OCI-LY1 (cell line): Measurements from ENCODE around the gene RRM2.
"Not testable (repeated sequence)": the region's sequence is repeated elsewhere in the genome, so short reads cannot be mapped to it uniquely, and the experiment has no call there.

Source experiments
- H2AFZ ChIP-seq: fragments of 200-600 bp; sonication (generic), shearing (Covaris generic); 2 replicates; pipeline ENCODE4 v1.6.0; 2014; ENCODE audit warnings: antibody characterized with exemption, mild to moderate bottlenecking, low read length
- H3F3A ChIP-seq: fragments of 200-600 bp; sonication (generic), shearing (Covaris generic); 2 replicates; pipeline ENCODE4 v1.6.0; 2014; ENCODE audit warnings: mild to moderate bottlenecking, antibody characterized with exemption, low read length, moderate library complexity; ENCODE audit not compliant: insufficient read depth
- H3K27ac ChIP-seq: fragments of 200-600 bp; sonication (generic); 2 replicates; pipeline ENCODE4 v1.5.1; 2014; ENCODE audit warnings: low read length, mixed run types, mild to moderate bottlenecking, low read depth; ENCODE audit not compliant: poor library complexity, severe bottlenecking
- H3K27me3 ChIP-seq: fragments of 200-600 bp; sonication (generic); 2 replicates; pipeline ENCODE4 v1.6.0; 2014; ENCODE audit warnings: antibody characterized with exemption, mild to moderate bottlenecking, low read length, moderate library complexity; ENCODE audit not compliant: insufficient read depth
- H3K36me3 ChIP-seq: fragments of 200-600 bp; sonication (generic); 2 replicates; pipeline ENCODE4 v1.6.1; 2014; ENCODE audit warnings: mild to moderate bottlenecking, antibody characterized with exemption, low read length, moderate library complexity, mixed read lengths; ENCODE audit not compliant: insufficient read depth
- H3K4me1 ChIP-seq: fragments of 200-600 bp; sonication (generic); 2 replicates; pipeline ENCODE4 v1.5.1; 2014; ENCODE audit warnings: mild to moderate bottlenecking, low read length, moderate library complexity; ENCODE audit not compliant: insufficient read depth, severe bottlenecking
- H3K4me2 ChIP-seq: fragments of 200-600 bp; sonication (generic), shearing (Covaris generic); 2 replicates; pipeline ENCODE4 v1.6.1; 2014; ENCODE audit warnings: low read length
- H3K4me3 ChIP-seq: fragments of 200-600 bp; sonication (generic); 2 replicates; pipeline ENCODE4 v1.5.1; 2014; ENCODE audit warnings: low read length, low read depth, mild to moderate bottlenecking, mixed read lengths; ENCODE audit not compliant: poor library complexity, severe bottlenecking
- H3K79me2 ChIP-seq: fragments of 200-600 bp; shearing (Covaris generic); 2 replicates; pipeline ENCODE4 v1.6.1; 2016; ENCODE audit warnings: mixed run types, low read length, mixed read lengths; ENCODE audit not compliant: insufficient read depth
- H3K9ac ChIP-seq: fragments of 200-600 bp; sonication (generic), shearing (Covaris generic); 2 replicates; pipeline ENCODE4 v1.6.1; 2014; ENCODE audit warnings: mild to moderate bottlenecking, low read length, mixed read lengths
- H3K9me2 ChIP-seq: fragments of 200-600 bp; sonication (generic), shearing (Covaris generic); 2 replicates; pipeline ENCODE4 v1.6.1; 2014; ENCODE audit warnings: low read depth, mild to moderate bottlenecking, low read length, mixed read lengths
- H3K9me3 ChIP-seq: fragments of 200-600 bp; shearing (Covaris generic); 2 replicates; pipeline ENCODE4 v1.6.1; 2014; ENCODE audit warnings: low read length, mixed read lengths
- H4K20me1 ChIP-seq: fragments of 200-600 bp; sonication (generic), shearing (Covaris generic); 2 replicates; pipeline ENCODE4 v1.6.0; 2016; ENCODE audit warnings: mild to moderate bottlenecking, low read length; ENCODE audit not compliant: insufficient read depth
- CTCF ChIP-seq: fragments of 200-600 bp; sonication (generic), shearing (Covaris generic); IDR thresholded peaks from 2 replicates; pipeline ENCODE4 v1.5.1; 2017; ENCODE audit warnings: mild to moderate bottlenecking, antibody characterized with exemption, low read length, moderate library complexity, mixed read lengths
- EZH2 ChIP-seq: fragments of 200-600 bp; sonication (generic), shearing (Covaris generic); IDR thresholded peaks from 2 replicates; pipeline ENCODE4 v1.8.0; 2017; ENCODE audit warnings: borderline replicate concordance, mixed run types, mild to moderate bottlenecking, antibody characterized with exemption, low read length, moderate library complexity, mixed read lengths

The RRM2 gene

GRCh38 chr2:10103179-10103578 lies 19.4 kb upstream of the RRM2 start:
- Histone ChIP-seq H3K79me2 (no peaks in the 10 kb centered on the region), H3K4me2 (no peak overlapping the region), H3K4me3 (no peak overlapping the region), H3K27ac (no peak overlapping the region), H2AFZ (no peak overlapping the region), H3K9me2 (no peaks in the 10 kb centered on the region), H3K36me3 (no peaks in the 10 kb centered on the region; the same call in 1 of the 2 replicates), H3K27me3 (peaks cover 2% of the 10 kb centered on the region), H3F3A (no peaks in the 10 kb centered on the region), H3K9me3 (no peaks in the 10 kb centered on the region), H3K9ac (no peak overlapping the region), H4K20me1 (no peaks in the 10 kb centered on the region), H3K4me1 (no peaks in the 10 kb centered on the region)
- TF ChIP-seq EZH2 = no peak
- no peak for TF ChIP-seq CTCF

- not testable (repeated sequence) for H3K9me3 ChIP-seq, H3K79me2 ChIP-seq, H3K36me3 ChIP-seq
Measured at GRCh38 chr2:10104906-10105305, 17.6 kb upstream of the RRM2 start.

GRCh38 chr2:10109311-10109710 lies 13.2 kb upstream of the RRM2 start:
- no peaks in the 10 kb centered on the region for H4K20me1 ChIP-seq
- H3K27ac ChIP-seq = no peak overlapping the region
- no peak overlapping the region for H3K4me2 ChIP-seq
- H3F3A ChIP-seq = no peaks in the 10 kb centered on the region
- no peaks in the 10 kb centered on the region for H3K79me2 ChIP-seq
- H3K9me2 ChIP-seq = no peaks in the 10 kb centered on the region
- no peak overlapping the region for H3K9ac ChIP-seq
- H2AFZ ChIP-seq = no peak overlapping the region
- no peaks in the 10 kb centered on the region for H3K9me3 ChIP-seq
- TF ChIP-seq EZH2 (no peak), CTCF (no peak)
- H3K36me3 ChIP-seq = no peaks in the 10 kb centered on the region; the same call in 1 of the 2 replicates
- no peak overlapping the region for H3K4me3 ChIP-seq
- H3K27me3 ChIP-seq = no peaks in the 10 kb centered on the region
- H3K4me1 ChIP-seq = no peaks in the 10 kb centered on the region

More at GRCh38 chr2:10104906-10105305, 17.6 kb upstream of the RRM2 start:
- H3K4me3 ChIP-seq, H3K9ac ChIP-seq, H2AFZ ChIP-seq, H3F3A ChIP-seq, H3K9me2 ChIP-seq, H4K20me1 ChIP-seq, H3K27ac ChIP-seq, H3K4me2 ChIP-seq, H3K4me1 ChIP-seq, H3K27me3 ChIP-seq: not testable (repeated sequence)

GRCh38 chr2:10119027-10119325 lies 3.6 kb upstream of the RRM2 start:
- no peak overlapping the region for H3K4me3 ChIP-seq
- no peaks in the 10 kb centered on the region for H3F3A ChIP-seq
- H3K9me2 ChIP-seq = no peaks in the 10 kb centered on the region
- TF ChIP-seq CTCF = no peak
- peaks cover 17% of the 10 kb centered on the region for H3K4me1 ChIP-seq
- H3K4me2 ChIP-seq = no peak overlapping the region
- H3K9ac ChIP-seq = no peak overlapping the region
- H3K36me3 ChIP-seq = peaks cover 18% of the 10 kb centered on the region
- H2AFZ ChIP-seq = no peak overlapping the region
- no peak overlapping the region for H3K27ac ChIP-seq
- H4K20me1 ChIP-seq = no peaks in the 10 kb centered on the region
- H3K27me3 ChIP-seq = no peaks in the 10 kb centered on the region
- peaks cover 24% of the 10 kb centered on the region for H3K79me2 ChIP-seq
- H3K9me3 ChIP-seq = no peaks in the 10 kb centered on the region
